ENCODE results near the gene TACO1. TPM values are rescaled to one million over a fixed set of nuclear protein-coding genes. Genes with fewer than 3 reads are reported as not detected.

The TACO1 gene
- total and polyA plus RNA-seq, 2 donors (not counting 1 experiment from before 2014, with no cell fraction given) = 18.7 to 26.9 TPM

DNA sequence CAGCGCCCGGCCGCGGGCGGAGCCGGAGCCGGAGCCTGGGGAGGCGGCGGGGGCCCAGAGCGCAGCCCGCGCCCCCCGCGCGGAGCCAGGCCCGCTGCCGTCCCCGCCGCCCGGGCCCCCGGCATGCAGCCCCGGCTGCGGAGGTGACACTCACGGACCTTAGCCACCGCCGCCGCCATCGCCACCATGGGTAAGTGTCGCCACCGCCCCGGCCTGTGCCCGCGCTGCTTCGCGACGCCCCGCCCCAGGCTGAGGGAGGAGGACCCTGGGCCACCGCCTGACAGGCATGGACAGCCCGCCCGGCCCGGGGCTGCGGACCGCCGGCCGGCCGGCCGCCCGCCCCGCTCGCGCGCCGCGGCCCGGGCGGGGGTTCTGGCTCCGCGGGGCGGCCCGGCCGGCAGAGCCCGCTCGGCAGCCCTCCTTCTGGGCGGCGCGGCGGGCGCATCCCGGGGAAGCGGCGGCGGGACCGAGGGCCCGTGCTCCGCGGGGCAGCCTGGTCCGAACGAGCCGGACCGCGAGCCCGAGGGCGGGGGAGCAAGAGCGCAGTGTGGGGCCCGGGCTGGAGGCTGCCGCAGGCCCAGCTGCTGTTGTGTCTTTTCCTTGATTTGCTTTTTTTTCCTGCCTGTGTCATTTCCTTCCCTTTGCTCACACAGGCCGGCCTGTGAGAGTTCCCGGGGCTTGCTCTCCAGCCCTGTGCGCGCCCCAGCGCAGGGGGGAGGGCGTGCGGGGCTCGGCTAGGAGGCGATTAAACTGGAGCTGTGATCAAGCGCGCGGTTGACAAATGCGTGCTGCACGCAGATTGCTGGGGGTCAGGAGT is 22.1 kb downstream of the TACO1 start:
- Histone ChIP-seq H4K20me1 (ENCODE audit: control insufficient read depth, extremely low read depth, insufficient read depth, low read length) (no peaks in the 10 kb centered on the region), H3K36me3 (ENCODE audit: control insufficient read depth, insufficient read depth, low read length) (no peaks in the 10 kb centered on the region), H3K9ac (ENCODE audit: insufficient read depth, low read length) (peak overlapping the region; percentile 69), H2AFZ (ENCODE audit: low read length) (peak overlapping the region; percentile 51), H3K79me2 (ENCODE audit: control insufficient read depth, insufficient read depth, low read length) (peaks cover 38% of the 10 kb centered on the region), H3K4me3 (replicated peaks in 1 of 4; ENCODE audit: control extremely low read depth in 1 of 4, insufficient read depth in 1 of 4, low read depth in 3 of 4, low read length in 4 of 4) (peak overlapping the region; percentile 75 to 88 (median 78)), H3K27ac (ENCODE audit: insufficient read depth, low read length) (peak overlapping the region; percentile 45), H3K4me2 (ENCODE audit: extremely low read depth, insufficient read depth, low read length) (peak overlapping the region; percentile 76), H3K9me3 (ENCODE audit: control insufficient read depth, insufficient read depth, low read depth, low read length) (no peaks in the 10 kb centered on the region), H3K27me3 (ENCODE audit: control insufficient read depth, insufficient read depth, low read length) (no peaks in the 10 kb centered on the region), H3K4me1 (ENCODE audit: control insufficient read depth, extremely low read depth, insufficient read depth, low read length) (no peaks in the 10 kb centered on the region)
- DNase-seq (ENCODE audit: low read depth in 2 of 2) = peak; percentile 57 to 63
- TF ChIP-seq, protein P1, sequence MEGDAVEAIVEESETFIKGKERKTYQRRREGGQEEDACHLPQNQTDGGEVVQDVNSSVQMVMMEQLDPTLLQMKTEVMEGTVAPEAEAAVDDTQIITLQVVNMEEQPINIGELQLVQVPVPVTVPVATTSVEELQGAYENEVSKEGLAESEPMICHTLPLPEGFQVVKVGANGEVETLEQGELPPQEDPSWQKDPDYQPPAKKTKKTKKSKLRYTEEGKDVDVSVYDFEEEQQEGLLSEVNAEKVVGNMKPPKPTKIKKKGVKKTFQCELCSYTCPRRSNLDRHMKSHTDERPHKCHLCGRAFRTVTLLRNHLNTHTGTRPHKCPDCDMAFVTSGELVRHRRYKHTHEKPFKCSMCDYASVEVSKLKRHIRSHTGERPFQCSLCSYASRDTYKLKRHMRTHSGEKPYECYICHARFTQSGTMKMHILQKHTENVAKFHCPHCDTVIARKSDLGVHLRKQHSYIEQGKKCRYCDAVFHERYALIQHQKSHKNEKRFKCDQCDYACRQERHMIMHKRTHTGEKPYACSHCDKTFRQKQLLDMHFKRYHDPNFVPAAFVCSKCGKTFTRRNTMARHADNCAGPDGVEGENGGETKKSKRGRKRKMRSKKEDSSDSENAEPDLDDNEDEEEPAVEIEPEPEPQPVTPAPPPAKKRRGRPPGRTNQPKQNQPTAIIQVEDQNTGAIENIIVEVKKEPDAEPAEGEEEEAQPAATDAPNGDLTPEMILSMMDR (conservative IDR thresholded peaks at IDR 0.05 in 1 of 2, IDR thresholded peaks at IDR 0.05 in 1 of 2; ENCODE audit: low read depth in 1 of 2, low read length in 2 of 2) = no peak
- TF ChIP-seq EZH2 (IDR thresholded peaks at IDR 0.05; ENCODE audit: low read length, missing control alignments) = no peak

GRCh38 chr17:63623786-63624530 is 23.3 kb downstream of the TACO1 start:
- Histone ChIP-seq H3K4me2 (ENCODE audit: extremely low read depth, insufficient read depth, low read length) (peak overlapping the region; percentile 76), H3K79me2 (ENCODE audit: control insufficient read depth, insufficient read depth, low read length) (peaks cover 39% of the 10 kb centered on the region), H3K9me3 (ENCODE audit: control insufficient read depth, insufficient read depth, low read depth, low read length) (no peaks in the 10 kb centered on the region), H3K4me1 (ENCODE audit: control insufficient read depth, extremely low read depth, insufficient read depth, low read length) (no peaks in the 10 kb centered on the region), H4K20me1 (ENCODE audit: control insufficient read depth, extremely low read depth, insufficient read depth, low read length) (no peaks in the 10 kb centered on the region), H3K27me3 (ENCODE audit: control insufficient read depth, insufficient read depth, low read length) (no peaks in the 10 kb centered on the region), H3K4me3 (replicated peaks in 1 of 4; ENCODE audit: control extremely low read depth in 1 of 4, insufficient read depth in 1 of 4, low read depth in 3 of 4, low read length in 4 of 4) (peak overlapping the region; percentile 75 to 88 (median 78)), H3K27ac (ENCODE audit: insufficient read depth, low read length) (no peak overlapping the region), H3K36me3 (ENCODE audit: control insufficient read depth, insufficient read depth, low read length) (no peaks in the 10 kb centered on the region), H3K9ac (ENCODE audit: insufficient read depth, low read length) (no peak overlapping the region), H2AFZ (ENCODE audit: low read length) (no peak overlapping the region)
- no peak for DNase-seq (ENCODE audit: low read depth in 2 of 2)
- TF ChIP-seq, protein P1 (conservative IDR thresholded peaks at IDR 0.05 in 1 of 2, IDR thresholded peaks at IDR 0.05 in 1 of 2; ENCODE audit: low read depth in 1 of 2, low read length in 2 of 2) = no peak
- no peak for TF ChIP-seq EZH2 (IDR thresholded peaks at IDR 0.05; ENCODE audit: low read length, missing control alignments)

GRCh38 chr17:63624531-63624880 is 23.8 kb downstream of the TACO1 start:
- H3K27ac ChIP-seq (ENCODE audit: insufficient read depth, low read length) = no peak overlapping the region
- no peaks in the 10 kb centered on the region for H3K27me3 ChIP-seq (ENCODE audit: control insufficient read depth, insufficient read depth, low read length)
- TF ChIP-seq, protein P1 (conservative IDR thresholded peaks at IDR 0.05 in 1 of 2, IDR thresholded peaks at IDR 0.05 in 1 of 2; ENCODE audit: low read depth in 1 of 2, low read length in 2 of 2) = no peak
- no peaks in the 10 kb centered on the region for H3K4me1 ChIP-seq (ENCODE audit: control insufficient read depth, extremely low read depth, insufficient read depth, low read length)
- no peaks in the 10 kb centered on the region for H3K36me3 ChIP-seq (ENCODE audit: control insufficient read depth, insufficient read depth, low read length)
- DNase-seq (ENCODE audit: low read depth in 2 of 2) = no peak
- no peak overlapping the region for H3K4me2 ChIP-seq (ENCODE audit: extremely low read depth, insufficient read depth, low read length)
- H3K9me3 ChIP-seq (ENCODE audit: control insufficient read depth, insufficient read depth, low read depth, low read length) = no peaks in the 10 kb centered on the region
- no peak overlapping the region for H2AFZ ChIP-seq (ENCODE audit: low read length)
- no peak overlapping the region for H3K9ac ChIP-seq (ENCODE audit: insufficient read depth, low read length)
- H3K4me3 ChIP-seq (replicated peaks in 1 of 4; ENCODE audit: control extremely low read depth in 1 of 4, insufficient read depth in 1 of 4, low read depth in 3 of 4, low read length in 4 of 4) = peak overlapping the region in 1 of 4 experiments; percentile 75
- H3K79me2 ChIP-seq (ENCODE audit: control insufficient read depth, insufficient read depth, low read length) = peaks cover 39% of the 10 kb centered on the region
- H4K20me1 ChIP-seq (ENCODE audit: control insufficient read depth, extremely low read depth, insufficient read depth, low read length) = no peaks in the 10 kb centered on the region

All from fibroblast of lung (primary cell).